HepG2 (cell line): ENCODE data around the gene PRRT1.

Source experiments
- CHD2 ChIP-seq: IDR thresholded peaks from 2 replicates; pipeline ENCODE4 v1.6.1; 2011; ENCODE audit warnings: low read depth, low read length, improper control_type of control experiment
- CTCF ChIP-seq: sonication (generic); formaldehyde crosslinking; IDR thresholded peaks from 2 replicates; pipeline ENCODE4 v1.5.0; 2020; ENCODE audit warnings: mild to moderate bottlenecking, missing genetic modification reagents, moderate library complexity
- HNF4G ChIP-seq, 2 experiments: sonication (generic) in 1 of 2; formaldehyde crosslinking in 1 of 2; IDR thresholded peaks; 2 replicates each; pipeline versions ENCODE4 v1.4.0 to v1.6.1; 2011 to 2020; ENCODE audit warnings: borderline replicate concordance in 2 of 2, low read depth in 2 of 2, mild to moderate bottlenecking in 2 of 2, low read length in 1 of 2, missing genetic modification reagents in 1 of 2, moderate library complexity in 1 of 2
- TF ChIP-seq, protein P1 (sequence below): sonication (generic); formaldehyde crosslinking; IDR thresholded peaks from 2 replicates; pipeline ENCODE4 v1.5.0; 2020; ENCODE audit warnings: mild to moderate bottlenecking, missing genetic modification reagents, borderline replicate concordance

- no peak for TF ChIP-seq CHD2
- TF ChIP-seq, protein P1, sequence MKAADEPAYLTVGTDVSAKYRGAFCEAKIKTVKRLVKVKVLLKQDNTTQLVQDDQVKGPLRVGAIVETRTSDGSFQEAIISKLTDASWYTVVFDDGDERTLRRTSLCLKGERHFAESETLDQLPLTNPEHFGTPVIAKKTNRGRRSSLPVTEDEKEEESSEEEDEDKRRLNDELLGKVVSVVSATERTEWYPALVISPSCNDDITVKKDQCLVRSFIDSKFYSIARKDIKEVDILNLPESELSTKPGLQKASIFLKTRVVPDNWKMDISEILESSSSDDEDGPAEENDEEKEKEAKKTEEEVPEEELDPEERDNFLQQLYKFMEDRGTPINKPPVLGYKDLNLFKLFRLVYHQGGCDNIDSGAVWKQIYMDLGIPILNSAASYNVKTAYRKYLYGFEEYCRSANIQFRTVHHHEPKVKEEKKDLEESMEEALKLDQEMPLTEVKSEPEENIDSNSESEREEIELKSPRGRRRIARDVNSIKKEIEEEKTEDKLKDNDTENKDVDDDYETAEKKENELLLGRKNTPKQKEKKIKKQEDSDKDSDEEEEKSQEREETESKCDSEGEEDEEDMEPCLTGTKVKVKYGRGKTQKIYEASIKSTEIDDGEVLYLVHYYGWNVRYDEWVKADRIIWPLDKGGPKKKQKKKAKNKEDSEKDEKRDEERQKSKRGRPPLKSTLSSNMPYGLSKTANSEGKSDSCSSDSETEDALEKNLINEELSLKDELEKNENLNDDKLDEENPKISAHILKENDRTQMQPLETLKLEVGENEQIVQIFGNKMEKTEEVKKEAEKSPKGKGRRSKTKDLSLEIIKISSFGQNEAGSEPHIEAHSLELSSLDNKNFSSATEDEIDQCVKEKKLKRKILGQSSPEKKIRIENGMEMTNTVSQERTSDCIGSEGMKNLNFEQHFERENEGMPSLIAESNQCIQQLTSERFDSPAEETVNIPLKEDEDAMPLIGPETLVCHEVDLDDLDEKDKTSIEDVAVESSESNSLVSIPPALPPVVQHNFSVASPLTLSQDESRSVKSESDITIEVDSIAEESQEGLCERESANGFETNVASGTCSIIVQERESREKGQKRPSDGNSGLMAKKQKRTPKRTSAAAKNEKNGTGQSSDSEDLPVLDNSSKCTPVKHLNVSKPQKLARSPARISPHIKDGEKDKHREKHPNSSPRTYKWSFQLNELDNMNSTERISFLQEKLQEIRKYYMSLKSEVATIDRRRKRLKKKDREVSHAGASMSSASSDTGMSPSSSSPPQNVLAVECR (CRISPR knock-in tag): no peak
- no peak for TF ChIP-seq CTCF
- no peak for TF ChIP-seq HNF4G (IDR thresholded peaks at IDR 0.05; ENCODE audit: borderline replicate concordance, low read depth, low read length)
- no peak for TF ChIP-seq HNF4G (CRISPR knock-in tag; IDR thresholded peaks at IDR 0.05; ENCODE audit: borderline replicate concordance, low read depth)
These were observed 42.5 kb downstream of the PRRT1 start, which contains the start of gene TNXB for GRCh38 chr6:32109114-32109764.
